SK-N-SH (cell line): ENCODE measurements around the gene CCN5. TPM values are rescaled to one million over a fixed set of nuclear protein-coding genes. Genes with fewer than 3 reads are reported as not detected.

Source experiments
- CTCF ChIA-PET: fragments of 300-600, 350-600 bp; formaldehyde crosslinking; extraction: SDS; loops from one replicate; lab custom pipeline; 2021; lab: Yijun Ruan, JAX
- POLR2A ChIA-PET: fragments of 350-600 bp; sonication (Branson Sonifier 250); formaldehyde crosslinking; extraction: SDS; loops from one replicate; lab custom pipeline; 2020; ENCODE audit warnings: antibody characterized with exemption, inconsistent platforms; lab: Yijun Ruan, JAX
- DNase-seq: peaks from one replicate; pipeline ENCODE4 v3.0.0; 2012
- H2AFZ ChIP-seq: fragments of 200-600 bp; sonication (generic); 2 replicates; pipeline ENCODE4 v1.8.1; 2016; ENCODE audit warnings: antibody characterized with exemption, mild to moderate bottlenecking, low read depth
- H3F3A ChIP-seq: fragments of 200-600 bp; sonication (generic); replicated peaks from 2 replicates; pipeline ENCODE3; 2016; ENCODE audit warnings: antibody characterized with exemption, mild to moderate bottlenecking; ENCODE audit not compliant: insufficient read depth
- H3K27ac ChIP-seq, 2 experiments: fragments of 200-500 bp in 1 of 2; fragments of 200-600 bp in 1 of 2; sonication (Bioruptor generic) in 1 of 2; sonication (generic), shearing (Covaris generic) in 1 of 2; 2 replicates each; pipeline versions ENCODE4 v1.5.1 to v1.6.1; 2014 to 2016; ENCODE audit warnings: low read depth in 2 of 2, inconsistent platforms in 1 of 2, low read length in 1 of 2, mild to moderate bottlenecking in 1 of 2, mixed read lengths in 1 of 2
- H3K27me3 ChIP-seq: fragments of 200-600 bp; sonication (generic), shearing (Covaris generic); 2 replicates; pipeline ENCODE4 v1.6.1; 2016; ENCODE audit warnings: mixed run types; ENCODE audit not compliant: insufficient read depth
- H3K36me3 ChIP-seq, 2 experiments: fragments of 200-500 bp in 1 of 2; fragments of 200-600 bp in 1 of 2; sonication (Bioruptor generic) in 1 of 2; sonication (generic) in 1 of 2; replicated peaks in 1 of 2; 2 replicates each; pipeline versions ENCODE3 to v1.5.1; 2014 to 2016; ENCODE audit warnings: low read length in 1 of 2, mild to moderate bottlenecking in 1 of 2; ENCODE audit not compliant: insufficient read depth in 2 of 2, control insufficient read depth in 1 of 2
- H3K4me1 ChIP-seq, 2 experiments: fragments of 200-500 bp in 1 of 2; fragments of 200-600 bp in 1 of 2; sonication (Bioruptor generic) in 1 of 2; sonication (generic), shearing (Covaris generic) in 1 of 2; 2 replicates each; pipeline versions ENCODE4 v1.5.1 to v1.6.1; 2014 to 2016; ENCODE audit warnings: low read depth in 1 of 2, low read length in 1 of 2, mixed run types in 1 of 2; ENCODE audit not compliant: insufficient read depth in 2 of 2, control insufficient read depth in 1 of 2
- H3K4me2 ChIP-seq: fragments of 200-600 bp; sonication (generic), shearing (Covaris generic); 2 replicates; pipeline ENCODE4 v1.6.1; 2017; ENCODE audit warnings: mixed run types
- H3K4me3 ChIP-seq, 2 experiments: fragments of 200-500 bp in 1 of 2; fragments of 200-600 bp in 1 of 2; sonication (Bioruptor generic) in 1 of 2; sonication (generic), shearing (Covaris generic) in 1 of 2; 2 replicates each; pipeline versions ENCODE4 v1.5.1 to v1.8.1; 2014 to 2016; ENCODE audit warnings: low read depth in 2 of 2, inconsistent platforms in 1 of 2, low read length in 1 of 2, mild to moderate bottlenecking in 1 of 2, mixed read lengths in 1 of 2, moderate library complexity in 1 of 2
- H3K79me2 ChIP-seq: fragments of 200-600 bp; sonication (generic); 2 replicates; pipeline ENCODE4 v1.8.1; 2017; ENCODE audit warnings: mild to moderate bottlenecking; ENCODE audit not compliant: insufficient read depth
- H3K9ac ChIP-seq: fragments of 200-600 bp; sonication (generic); 2 replicates; pipeline ENCODE4 v1.6.1; 2017; ENCODE audit warnings: mixed run types
- H3K9me2 ChIP-seq: fragments of 200-600 bp; sonication (generic); 2 replicates; pipeline ENCODE4 v1.6.1; 2017; ENCODE audit warnings: mixed run types
- H3K9me3 ChIP-seq: fragments of 200-600 bp; sonication (generic); 2 replicates; pipeline ENCODE4 v1.6.1; 2017; ENCODE audit warnings: mixed run types, mild to moderate bottlenecking, moderate library complexity
- H4K20me1 ChIP-seq: fragments of 200-600 bp; sonication (generic); 2 replicates; pipeline ENCODE4 v1.6.1; 2017; ENCODE audit warnings: mild to moderate bottlenecking, mixed run types; ENCODE audit not compliant: insufficient read depth
- CHD2 ChIP-seq: fragments of 150-350 bp; IDR thresholded peaks from 2 replicates; pipeline ENCODE4 v1.6.1; 2018; ENCODE audit warnings: low read length; ENCODE audit not compliant: partially characterized antibody
- CTCF ChIP-seq: fragments of 200-600 bp; sonication (generic); IDR thresholded peaks from 2 replicates; pipeline ENCODE4 v1.6.1; 2017; ENCODE audit warnings: antibody characterized with exemption, mild to moderate bottlenecking, moderate library complexity
- ELF1 ChIP-seq: IDR thresholded peaks from 2 replicates; pipeline ENCODE4 v1.4.0; 2012
- EP300 ChIP-seq, 2 experiments: IDR thresholded peaks; 2 replicates each; pipeline versions ENCODE4 v1.4.0 to v1.6.1; 2012; ENCODE audit warnings: borderline replicate concordance in 1 of 2, low read depth in 1 of 2, low read length in 1 of 2
- FOXJ3 ChIP-seq: sonication (generic); formaldehyde crosslinking; IDR thresholded peaks from 2 replicates; pipeline ENCODE4 v1.5.1; 2020; ENCODE audit warnings: mild to moderate bottlenecking, missing genetic modification reagents
- FOXM1 ChIP-seq: IDR thresholded peaks from 2 replicates; pipeline ENCODE4 v1.4.0; 2012; ENCODE audit warnings: low read depth, mild to moderate bottlenecking
- MEF2A ChIP-seq: IDR thresholded peaks from 2 replicates; pipeline ENCODE4 v1.4.0; 2012; ENCODE audit warnings: low read depth, borderline replicate concordance
- NFIC ChIP-seq: IDR thresholded peaks from 2 replicates; pipeline ENCODE4 v1.4.0; 2012; ENCODE audit warnings: borderline replicate concordance
- PBX3 ChIP-seq: IDR thresholded peaks from 2 replicates; pipeline ENCODE4; 2012
- POLR2AphosphoS5 ChIP-seq: IDR thresholded peaks from 2 replicates; pipeline ENCODE4 v1.6.1; 2012; ENCODE audit warnings: low read depth, low read length
- TEAD4 ChIP-seq: IDR thresholded peaks from 2 replicates; pipeline ENCODE4 v1.4.0; 2012; ENCODE audit warnings: mild to moderate bottlenecking, borderline replicate concordance; ENCODE audit not compliant: insufficient read depth
- YY1 ChIP-seq: IDR thresholded peaks from 2 replicates; pipeline ENCODE4 v1.4.0; 2012; ENCODE audit warnings: low read depth, mild to moderate bottlenecking
- WGBS: methylation state at CpG from one replicate; pipeline ENCODE4 v1.1.6; 2017; ENCODE audit warnings: low lambda C conversion rate; 5-methylcytosine and 5-hydroxymethylcytosine counted together
- polyA plus RNA-seq, 3 experiments: library from polyadenylated mRNA; depleted of rRNA; stranded (reverse); fragments of >200 nt; gene quantifications; 2 replicates each; pipeline ENCODE4 v1.2.3, GENCODE V29; 2012
- TF ChIP-seq, protein P1 (sequence below): fragments of 150-350 bp; IDR thresholded peaks from 2 replicates; pipeline ENCODE4 v1.6.1; 2016; ENCODE audit warnings: mild to moderate bottlenecking, low read depth, low read length
- TF ChIP-seq, protein P2 (sequence below): IDR thresholded peaks from 2 replicates; pipeline ENCODE4 v1.6.1; 2012; ENCODE audit warnings: mild to moderate bottlenecking, low read depth, low read length, moderate library complexity

Gene CCN5
- polyA plus RNA-seq, 1 of the 3 experiments (the other 2 are of a cell fraction): 0.05 TPM

GRCh38 chr20:44727039-44727438 is 11.9 kb downstream of the CCN5 start:
- Histone ChIP-seq H3K4me2 (no peak overlapping the region), H3K79me2 (no peaks in the 10 kb centered on the region), H3F3A (peaks cover 19% of the 10 kb centered on the region), H3K9ac (no peak overlapping the region), H3K36me3 (no peaks in the 10 kb centered on the region), H3K27ac (no peak overlapping the region), H3K9me3 (no peaks in the 10 kb centered on the region), H3K9me2 (no peaks in the 10 kb centered on the region), H4K20me1 (no peaks in the 10 kb centered on the region), H3K4me1 (peaks cover 17 to 21% of the 10 kb centered on the region in 2 experiments), H2AFZ (no peak overlapping the region), H3K27me3 (no peaks in the 10 kb centered on the region), H3K4me3 (no peak overlapping the region)
- CTCF ChIA-PET: interaction anchor here (0.6 to 9.0 kb wide), 4 partner anchors 10 to 59 kb away, joined by 3 to 183 read pairs (median 8); no protein-coding TSS in a partner anchor
- WGBS: 87% methylated on average over 4 of the region's 11 CpGs
- no peak for DNase-seq
- TF ChIP-seq CTCF (no peak), POLR2AphosphoS5 (no peak), EP300 (IDR thresholded peaks at IDR 0.05; ENCODE audit: borderline replicate concordance in 1 of 2, low read depth in 1 of 2, low read length in 1 of 2) (no peak), TEAD4 (no peak), FOXJ3 (CRISPR knock-in tag) (no peak), MEF2A (no peak), PBX3 (no peak), FOXM1 (no peak), ELF1 (no peak), CHD2 (no peak), NFIC (no peak), YY1 (no peak)
- TF ChIP-seq, protein P1, sequence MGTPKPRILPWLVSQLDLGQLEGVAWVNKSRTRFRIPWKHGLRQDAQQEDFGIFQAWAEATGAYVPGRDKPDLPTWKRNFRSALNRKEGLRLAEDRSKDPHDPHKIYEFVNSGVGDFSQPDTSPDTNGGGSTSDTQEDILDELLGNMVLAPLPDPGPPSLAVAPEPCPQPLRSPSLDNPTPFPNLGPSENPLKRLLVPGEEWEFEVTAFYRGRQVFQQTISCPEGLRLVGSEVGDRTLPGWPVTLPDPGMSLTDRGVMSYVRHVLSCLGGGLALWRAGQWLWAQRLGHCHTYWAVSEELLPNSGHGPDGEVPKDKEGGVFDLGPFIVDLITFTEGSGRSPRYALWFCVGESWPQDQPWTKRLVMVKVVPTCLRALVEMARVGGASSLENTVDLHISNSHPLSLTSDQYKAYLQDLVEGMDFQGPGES: no peak
- TF ChIP-seq, protein P2, sequence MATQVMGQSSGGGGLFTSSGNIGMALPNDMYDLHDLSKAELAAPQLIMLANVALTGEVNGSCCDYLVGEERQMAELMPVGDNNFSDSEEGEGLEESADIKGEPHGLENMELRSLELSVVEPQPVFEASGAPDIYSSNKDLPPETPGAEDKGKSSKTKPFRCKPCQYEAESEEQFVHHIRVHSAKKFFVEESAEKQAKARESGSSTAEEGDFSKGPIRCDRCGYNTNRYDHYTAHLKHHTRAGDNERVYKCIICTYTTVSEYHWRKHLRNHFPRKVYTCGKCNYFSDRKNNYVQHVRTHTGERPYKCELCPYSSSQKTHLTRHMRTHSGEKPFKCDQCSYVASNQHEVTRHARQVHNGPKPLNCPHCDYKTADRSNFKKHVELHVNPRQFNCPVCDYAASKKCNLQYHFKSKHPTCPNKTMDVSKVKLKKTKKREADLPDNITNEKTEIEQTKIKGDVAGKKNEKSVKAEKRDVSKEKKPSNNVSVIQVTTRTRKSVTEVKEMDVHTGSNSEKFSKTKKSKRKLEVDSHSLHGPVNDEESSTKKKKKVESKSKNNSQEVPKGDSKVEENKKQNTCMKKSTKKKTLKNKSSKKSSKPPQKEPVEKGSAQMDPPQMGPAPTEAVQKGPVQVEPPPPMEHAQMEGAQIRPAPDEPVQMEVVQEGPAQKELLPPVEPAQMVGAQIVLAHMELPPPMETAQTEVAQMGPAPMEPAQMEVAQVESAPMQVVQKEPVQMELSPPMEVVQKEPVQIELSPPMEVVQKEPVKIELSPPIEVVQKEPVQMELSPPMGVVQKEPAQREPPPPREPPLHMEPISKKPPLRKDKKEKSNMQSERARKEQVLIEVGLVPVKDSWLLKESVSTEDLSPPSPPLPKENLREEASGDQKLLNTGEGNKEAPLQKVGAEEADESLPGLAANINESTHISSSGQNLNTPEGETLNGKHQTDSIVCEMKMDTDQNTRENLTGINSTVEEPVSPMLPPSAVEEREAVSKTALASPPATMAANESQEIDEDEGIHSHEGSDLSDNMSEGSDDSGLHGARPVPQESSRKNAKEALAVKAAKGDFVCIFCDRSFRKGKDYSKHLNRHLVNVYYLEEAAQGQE: no peak
- POLR2A ChIA-PET: no interaction called here
